GM20000 (cell line): Measurements from ENCODE around the gene CACNA1H.

Source experiments
- DNase-seq: peaks from one replicate; pipeline ENCODE4 v3.0.0; 2012; ENCODE audit warnings: low spot score
- CTCF ChIP-seq: IDR thresholded peaks from 2 replicates; pipeline ENCODE4 v1.5.1; 2012; ENCODE audit warnings: mild to moderate bottlenecking, control low read depth; ENCODE audit errors: extremely low read depth, missing control alignments

The CACNA1H gene

GRCh38 chr16:1152651-1153259, at the start of gene CACNA1H:
Gene CACNA1H, plus strand, starts transcription at chr16:1153106. Its CDS starts 632 bp downstream, at chr16:1153738.
- DNase-seq, result peak; percentile 78
- no peak for TF ChIP-seq CTCF

- DNase-seq, result no peak
- no peak for TF ChIP-seq CTCF
These were observed 49.3 kb upstream of the CACNA1H start for GRCh38 chr16:1103636-1103980.

GRCh38 chr16:1105888-1106620, 46.9 kb upstream of the CACNA1H start:
- DNase-seq, result peak; percentile 80
- peak; percentile 29 for TF ChIP-seq CTCF

- TF ChIP-seq CTCF, result no peak
- no peak for DNase-seq
These were observed 46.2 kb upstream of the CACNA1H start for GRCh38 chr16:1106659-1107058.

GRCh38 chr16:1107141-1107540, 45.8 kb upstream of the CACNA1H start:
- no peak for DNase-seq
- no peak for TF ChIP-seq CTCF

GRCh38 chr16:1107731-1108130, 45.2 kb upstream of the CACNA1H start:
- DNase-seq, result no peak
- no peak for TF ChIP-seq CTCF

- no peak for TF ChIP-seq CTCF
- no peak for DNase-seq
These were observed 44.3 kb upstream of the CACNA1H start for GRCh38 chr16:1108299-1109252.
